CD4-positive, alpha-beta T cell (primary cell): Measurements from ENCODE around the gene PRADC1. TPM values are rescaled to one million over a fixed set of nuclear protein-coding genes. Genes with fewer than 3 reads are reported as not detected.

ENCODE experiments used
- ATAC-seq: fragments of 200-7000 bp; cut with Tn5 transposase; one replicate; pipeline ENCODE4 v1.10.0; 2022; ENCODE audit warnings: mild to moderate bottlenecking; ENCODE audit not compliant: poor library complexity
- CTCF ChIA-PET: fragments of 350-600 bp; sonication (Branson Sonifier 250); formaldehyde crosslinking; loops from one replicate; lab custom pipeline; 2021; ENCODE audit warnings: antibody characterized with exemption, inconsistent platforms; lab: Charles Lee
- POLR2A ChIA-PET: fragments of 350-600 bp; sonication (Branson Sonifier 250); formaldehyde crosslinking; loops from one replicate; lab custom pipeline; 2021; ENCODE audit warnings: antibody characterized with exemption, inconsistent platforms; lab: Charles Lee
- DNase-seq, 14 experiments: peaks; one replicate each; pipeline ENCODE4 v3.0.0-alpha.2; 2013 to 2020; ENCODE audit warnings: mixed read lengths in 2 of 14
- H3K27ac ChIP-seq, 2 donors: one replicate each; pipeline versions ENCODE4 v1.5.1 to v1.7.0; 2013; ENCODE audit warnings: low read length in 2 of 2, low read depth in 1 of 2, mild to moderate bottlenecking in 1 of 2
- H3K27me3 ChIP-seq, 2 experiments: 1 replicate in 1 of 2; 2 replicates in 1 of 2; pipeline versions ENCODE4 v1.6.1 to v1.7.0; 2013; ENCODE audit warnings: low read length in 2 of 2, control low read depth in 1 of 2, mild to moderate bottlenecking in 1 of 2, moderate library complexity in 1 of 2; ENCODE audit not compliant: insufficient read depth in 2 of 2, control insufficient read depth in 1 of 2
- H3K36me3 ChIP-seq: one replicate; pipeline ENCODE4 v1.6.1; 2013; ENCODE audit warnings: low read length, control low read depth; ENCODE audit not compliant: insufficient read depth
- H3K4me1 ChIP-seq: one replicate; pipeline ENCODE4 v1.6.1; 2013; ENCODE audit warnings: low read length, control low read depth; ENCODE audit not compliant: insufficient read depth
- H3K4me3 ChIP-seq: one replicate; pipeline ENCODE4 v1.5.1; 2013; ENCODE audit warnings: mild to moderate bottlenecking, low read length, moderate library complexity
- H3K9me3 ChIP-seq, 2 experiments: 1 replicate in 1 of 2; 2 replicates in 1 of 2; pipeline versions ENCODE4 v1.6.1 to v1.7.0; 2013; ENCODE audit warnings: low read length in 2 of 2, mild to moderate bottlenecking in 2 of 2, control low read depth in 1 of 2, moderate library complexity in 1 of 2; ENCODE audit not compliant: control insufficient read depth in 1 of 2, insufficient read depth in 1 of 2
- H3K27ac Mint-ChIP-seq: one replicate; pipeline ENCODE4 v1.8.0; 2020; ENCODE audit warnings: mixed read lengths
- H3K27me3 Mint-ChIP-seq: one replicate; pipeline ENCODE4 v1.8.0; 2021; ENCODE audit warnings: mixed read lengths
- H3K36me3 Mint-ChIP-seq: one replicate; pipeline ENCODE4 v1.8.0; 2021; ENCODE audit warnings: low read depth, mixed read lengths
- H3K4me1 Mint-ChIP-seq: one replicate; pipeline ENCODE4 v1.8.0; 2021; ENCODE audit warnings: low read depth, mixed read lengths
- H3K4me3 Mint-ChIP-seq: one replicate; pipeline ENCODE4 v1.8.0; 2020; ENCODE audit warnings: mild to moderate bottlenecking, mixed read lengths
- H3K9me3 Mint-ChIP-seq: one replicate; pipeline ENCODE4 v1.8.0; 2020; ENCODE audit warnings: mixed read lengths
- CTCF ChIP-seq: fragments of 200-600 bp; IDR thresholded peaks from one replicate; pipeline ENCODE4 v1.8.0; 2022; ENCODE audit warnings: antibody characterized with exemption, mild to moderate bottlenecking
- intact Hi-C, 2 experiments: fragments of 100-400 bp; cut with DNase I in 1 of 2; cut with micrococcal nuclease in 1 of 2; formaldehyde crosslinking; loops; one replicate each; pipeline versions ENCODE4 v1.15.1 to v1.9.0; 2023 to 2025; cut with DNase I, micrococcal nuclease
- polyA plus RNA-seq, 2 donors: library from polyadenylated mRNA; unstranded; fragments of 120-200 nt; gene quantifications; one replicate each; pipeline ENCODE4 v1.2.1, GENCODE V29; 2013
- total RNA-seq, 174 experiments: library from RNA in 2 of 174; stranded (reverse) in 2 of 174; gene quantifications; one replicate each; pipeline ENCODE4 v1.2.3 and lab custom pipeline; 2021 to 2026

PRADC1 gene
- total RNA-seq (1 to 10 TPM; 2.9 to 3.0 TPM), total RNA-seq (lab: John Stamatoyannopoulos, UW) (3.3 to 23.9 (median 6.8) reads per million in 172 experiments)
- 8.2 TPM for polyA plus RNA-seq (2013, experiment 1 of 2)
- polyA plus RNA-seq (2013, experiment 2 of 2), result 9.0 TPM

DNA sequence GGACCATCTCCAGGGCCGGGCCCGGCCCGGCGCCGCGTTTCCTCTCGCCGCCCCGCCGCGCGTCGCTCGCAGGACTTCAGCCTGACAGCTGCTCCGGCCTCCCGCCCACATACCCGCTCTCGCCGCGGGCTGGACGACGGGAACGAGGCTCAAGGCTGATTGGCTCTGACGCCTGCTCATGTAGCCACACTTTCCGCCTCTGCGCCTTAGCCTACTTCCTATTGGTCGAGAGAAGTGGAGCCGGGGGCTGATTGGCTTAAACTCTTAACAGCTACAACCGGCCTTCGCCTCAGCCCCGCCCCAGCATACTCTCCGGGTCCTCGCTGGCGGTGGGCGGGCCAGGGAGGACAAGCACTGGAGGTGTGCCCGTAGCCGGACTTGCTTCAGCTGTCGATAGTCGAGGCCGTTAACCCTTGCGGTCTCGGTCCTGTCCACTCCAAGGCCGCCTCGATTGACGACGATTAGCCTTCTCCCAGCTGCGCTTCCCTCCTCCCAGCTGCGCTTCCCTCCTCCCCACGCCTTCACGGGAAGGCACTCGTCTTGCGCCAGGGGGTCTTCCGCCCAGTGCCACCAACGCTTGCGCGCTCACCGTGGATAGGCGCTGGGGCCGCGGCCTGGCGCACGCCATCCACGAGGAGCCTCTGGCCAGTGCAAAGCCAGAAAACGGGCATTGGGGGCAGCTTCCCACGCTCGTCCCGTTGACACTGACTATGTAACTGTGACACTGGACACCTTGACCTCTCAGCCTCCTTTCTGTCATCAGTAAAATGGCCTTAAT is at the start of gene PRADC1:
TSS of gene PRADC1 (minus strand) at position 86 of the 778 bp plus-strand sequence. CDS start at position 7, 79 bp downstream.
- Histone ChIP-seq H3K36me3 (peaks cover 4% of the 10 kb centered on the region), H3K9me3 (no peaks in the 10 kb centered on the region), H3K4me3 (peak within 1 kb of the TSS; percentile 98), H3K27ac (peak within 1 kb of the TSS; percentile 82 to 90), H3K4me1 (peaks cover 39% of the 10 kb centered on the region), H3K27me3 (no peaks in the 10 kb centered on the region)
- CTCF ChIA-PET, result interaction anchor here (0.8 to 5.8 kb wide), 6 partner anchors 18 to 1250 kb away, joined by 3 to 31 read pairs (median 8); partner anchors contain the start of genes CCDC142, SMYD5, TPRKB and TTC31
- Mint-ChIP-seq H3K27me3 (no peaks in the 10 kb centered on the region), H3K36me3 (peaks cover 25% of the 10 kb centered on the region), H3K9me3 (no peaks in the 10 kb centered on the region), H3K4me3 (peak within 1 kb of the TSS; percentile 96), H3K27ac (peak within 1 kb of the TSS; percentile 98), H3K4me1 (peaks cover 50% of the 10 kb centered on the region)
- POLR2A ChIA-PET, result interaction anchor here (0.7 to 3.9 kb wide), 23 partner anchors 9 to 1902 kb away, joined by 3 to 46 read pairs (median 10); partner anchors contain the start of genes ALMS1, EGR4, FBXO41 and SFXN5
- ATAC-seq (peak; percentile 77), DNase-seq (peak; percentile 84 to 98 (median 90))
- TF ChIP-seq CTCF, result no peak
- intact Hi-C loops, result loop anchor here (1.0 to 10.0 kb wide), 6 partner anchors 59 to 1221 kb away; partner anchors contain the start of genes ALMS1 (in 2 of the 2), INO80B (in 2 of the 2), SFXN5 (in 2 of the 2) and WBP1 (in 2 of the 2)

DNA sequence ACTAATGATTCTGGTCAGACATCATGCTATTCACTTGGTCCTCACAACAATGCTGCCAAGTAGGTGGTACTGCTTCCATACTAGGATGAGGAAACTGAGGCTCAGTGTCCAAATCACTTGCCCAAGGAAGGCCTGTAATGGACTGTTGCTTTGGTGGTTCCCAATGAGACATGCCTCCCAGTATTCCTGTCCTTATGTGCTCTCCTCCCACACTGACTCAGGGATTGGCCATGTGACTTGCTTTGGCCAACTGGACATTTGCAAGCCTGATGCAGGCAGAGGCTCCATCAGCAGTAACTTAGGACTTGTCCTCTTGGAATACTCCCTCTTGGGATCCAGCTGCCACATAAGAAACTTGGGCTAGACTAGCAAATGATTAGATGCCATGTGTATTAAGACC is 48.2 kb upstream of the PRADC1 start:
- Histone ChIP-seq H3K4me3 (no peak overlapping the region), H3K9me3 (no peaks in the 10 kb centered on the region), H3K27me3 (no peaks in the 10 kb centered on the region), H3K27ac (no peak overlapping the region), H3K4me1 (peaks cover 22% of the 10 kb centered on the region), H3K36me3 (no peaks in the 10 kb centered on the region)
- no peak overlapping the region for H3K27ac Mint-ChIP-seq
- peaks cover 22% of the 10 kb centered on the region for H3K4me1 Mint-ChIP-seq
- peak overlapping the region; percentile 22 for H3K4me3 Mint-ChIP-seq
- POLR2A ChIA-PET, result no interaction called here
- intact Hi-C loops, result loop anchor here in 1 of 2 experiments (5.0 to 10.0 kb wide), 4 partner anchors 209 to 1674 kb away; partner anchors contain the start of genes EXOC6B, POLE4, SFXN5 and TPRKB
- no peak for ATAC-seq
- DNase-seq, result no peak
- CTCF ChIA-PET, result no interaction called here
- no peaks in the 10 kb centered on the region for H3K36me3 Mint-ChIP-seq
- no peaks in the 10 kb centered on the region for H3K9me3 Mint-ChIP-seq
- TF ChIP-seq CTCF, result no peak
- H3K27me3 Mint-ChIP-seq, result no peaks in the 10 kb centered on the region

- no peaks in the 10 kb centered on the region for H3K9me3 Mint-ChIP-seq
- no peak overlapping the region for H3K4me3 Mint-ChIP-seq
- Histone ChIP-seq H3K4me3 (no peak overlapping the region), H3K27ac (no peak overlapping the region), H3K4me1 (peaks cover 16% of the 10 kb centered on the region), H3K36me3 (no peaks in the 10 kb centered on the region), H3K27me3 (no peaks in the 10 kb centered on the region), H3K9me3 (no peaks in the 10 kb centered on the region)
- DNase-seq, result no peak
- H3K4me1 Mint-ChIP-seq, result peaks cover 10% of the 10 kb centered on the region
- no peak for TF ChIP-seq CTCF
- no peaks in the 10 kb centered on the region for H3K36me3 Mint-ChIP-seq
- intact Hi-C loops, result loop anchor here in 1 of 2 experiments (5.0 to 10.0 kb wide), 4 partner anchors 208 to 1675 kb away; partner anchors contain the start of genes EXOC6B, POLE4, SFXN5 and TPRKB
- no peak for ATAC-seq
- CTCF ChIA-PET, result no interaction called here
- no peak overlapping the region for H3K27ac Mint-ChIP-seq
- POLR2A ChIA-PET, result interaction anchor here (1.0 kb wide), 1 partner anchor 11 kb away, joined by 3 read pairs; no protein-coding TSS in a partner anchor
- H3K27me3 Mint-ChIP-seq, result no peaks in the 10 kb centered on the region
Measured at GRCh38 chr2:73279852-73280251, 46.8 kb upstream of the PRADC1 start.
